GM19452 (cell line): ENCODE data around the gene ANKRD62.
A peak's percentile ranks its signal among the peaks of the same experiment; 100 is the strongest.

Experiments used
- ATAC-seq: cut with Tn5 transposase; IDR thresholded peaks from one replicate; pipeline ENCODE4 v1.9.1; 2021; ENCODE audit not compliant: unreplicated experiment

The ANKRD62 gene

DNA sequence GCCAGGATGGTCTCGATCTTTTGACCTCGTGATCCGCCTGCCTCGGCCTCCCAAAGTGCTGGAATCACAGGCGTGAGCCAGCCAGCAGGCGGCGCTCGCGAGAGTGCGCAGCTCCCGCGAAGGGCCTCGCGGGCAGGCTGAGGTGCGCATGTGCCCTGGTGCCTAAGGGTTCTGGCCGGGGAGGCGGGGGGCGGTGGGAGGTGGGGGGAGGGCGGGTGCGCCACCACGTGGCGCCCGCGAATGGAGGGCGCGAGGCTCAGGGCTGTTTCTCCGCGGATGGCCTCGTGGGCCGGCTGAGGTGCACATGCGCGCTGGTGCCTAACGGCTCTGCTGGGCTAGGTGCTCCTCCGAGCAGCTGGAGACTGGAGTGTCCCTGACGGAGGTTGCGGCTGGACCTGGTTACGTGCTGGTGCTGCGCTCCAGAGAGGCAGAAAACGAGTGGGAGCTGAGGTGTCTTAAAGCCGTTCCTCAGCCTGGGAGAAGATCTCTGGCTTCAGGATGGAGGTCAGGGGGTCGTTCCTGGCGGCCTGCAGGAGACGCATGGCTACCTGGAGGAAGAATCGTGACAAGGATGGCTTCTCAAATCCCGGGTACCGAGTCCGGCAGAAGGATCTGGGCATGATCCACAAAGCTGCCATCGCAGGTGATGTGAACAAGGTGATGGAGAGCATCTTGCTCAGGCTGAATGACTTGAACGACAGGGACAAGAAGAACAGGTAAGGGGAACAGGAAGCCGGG, at the start of gene ANKRD62:
TSS of gene ANKRD62 (plus strand) at position 324 of the 738 bp plus-strand sequence. CDS start at position 499, 175 bp downstream.
- ATAC-seq = no peak

DNA sequence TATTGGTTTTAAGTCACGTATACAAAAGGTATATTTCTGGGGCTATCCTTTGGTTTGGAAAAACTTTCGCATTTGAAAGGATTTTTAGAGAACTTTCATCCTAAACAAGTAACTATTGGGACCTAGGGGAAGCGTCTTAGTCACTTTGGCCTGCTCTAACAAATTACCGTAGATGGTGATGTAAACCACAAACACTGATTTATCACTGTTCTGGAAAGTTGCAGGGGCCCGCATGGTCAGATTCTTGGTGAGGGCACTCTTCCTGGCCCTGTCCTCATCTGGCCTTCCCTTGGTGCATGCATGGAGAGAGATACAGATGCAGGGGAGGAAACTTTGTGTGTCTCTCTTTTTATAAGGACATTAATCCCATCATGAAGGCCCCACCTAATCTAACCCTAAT, 49.1 kb upstream of the ANKRD62 start:
- no peak for ATAC-seq

DNA sequence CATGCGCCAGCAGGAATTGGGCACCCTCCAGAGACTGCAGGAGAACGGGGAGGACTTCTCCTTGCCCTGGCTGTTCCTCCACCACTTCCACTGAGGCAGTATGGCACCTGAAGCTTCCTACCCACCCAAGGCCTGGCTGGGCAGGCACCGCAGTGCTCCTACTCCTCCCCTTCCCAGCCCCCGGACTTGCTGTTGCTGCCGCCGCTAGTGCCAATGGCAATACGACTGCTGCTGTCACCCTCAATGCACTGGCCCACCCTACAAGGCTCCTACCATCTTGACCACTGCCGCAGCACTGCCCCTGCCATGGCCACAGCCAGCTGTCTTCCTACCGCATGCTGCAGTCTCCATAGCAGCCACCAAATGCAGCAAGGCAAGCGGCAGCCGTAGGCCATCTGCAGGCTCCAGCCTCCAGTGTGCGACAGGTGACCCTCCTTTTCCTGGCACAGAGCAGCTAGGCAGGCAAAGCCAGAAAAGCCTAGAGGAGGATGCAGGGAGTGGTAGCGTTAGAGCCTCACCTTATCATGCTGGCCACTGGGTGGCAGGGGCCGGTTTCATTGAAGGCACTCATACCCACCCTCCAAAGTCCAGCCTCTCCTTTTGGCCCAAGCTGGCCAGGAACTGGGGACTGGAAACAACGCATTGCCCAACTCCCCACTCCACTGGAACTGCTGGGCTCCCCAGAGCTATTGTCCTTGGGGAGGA, 47.4 kb upstream of the ANKRD62 start:
- ATAC-seq = no peak

DNA sequence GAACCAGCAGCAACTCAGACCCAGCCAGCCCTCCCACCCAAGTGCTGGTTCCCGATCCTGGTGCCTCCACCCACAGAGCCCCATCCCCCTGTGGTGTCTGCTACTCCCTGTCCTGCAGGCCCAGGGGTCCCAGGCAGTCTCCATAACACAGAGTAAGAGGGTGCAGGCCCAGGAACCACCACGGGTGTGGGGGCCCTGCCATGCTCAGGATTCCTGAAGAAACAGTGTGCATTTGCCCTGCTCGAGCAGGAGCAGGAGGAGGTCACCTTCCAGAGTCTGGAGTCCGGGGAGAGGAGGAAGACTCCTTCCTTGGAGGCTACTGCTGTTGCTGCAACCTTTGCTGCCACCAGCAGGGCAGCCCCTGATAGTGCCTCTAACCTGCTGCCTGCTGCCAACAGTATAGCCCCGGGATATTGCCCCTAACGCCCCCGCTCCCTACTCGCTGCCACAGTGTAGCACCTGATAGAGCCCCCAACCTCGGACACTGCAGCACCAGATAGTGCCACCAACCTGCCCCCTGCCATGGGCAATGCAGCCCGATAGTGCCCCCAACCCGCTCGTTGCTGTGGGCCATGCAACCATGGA, 46.8 kb upstream of the ANKRD62 start:
- ATAC-seq = no peak

DNA sequence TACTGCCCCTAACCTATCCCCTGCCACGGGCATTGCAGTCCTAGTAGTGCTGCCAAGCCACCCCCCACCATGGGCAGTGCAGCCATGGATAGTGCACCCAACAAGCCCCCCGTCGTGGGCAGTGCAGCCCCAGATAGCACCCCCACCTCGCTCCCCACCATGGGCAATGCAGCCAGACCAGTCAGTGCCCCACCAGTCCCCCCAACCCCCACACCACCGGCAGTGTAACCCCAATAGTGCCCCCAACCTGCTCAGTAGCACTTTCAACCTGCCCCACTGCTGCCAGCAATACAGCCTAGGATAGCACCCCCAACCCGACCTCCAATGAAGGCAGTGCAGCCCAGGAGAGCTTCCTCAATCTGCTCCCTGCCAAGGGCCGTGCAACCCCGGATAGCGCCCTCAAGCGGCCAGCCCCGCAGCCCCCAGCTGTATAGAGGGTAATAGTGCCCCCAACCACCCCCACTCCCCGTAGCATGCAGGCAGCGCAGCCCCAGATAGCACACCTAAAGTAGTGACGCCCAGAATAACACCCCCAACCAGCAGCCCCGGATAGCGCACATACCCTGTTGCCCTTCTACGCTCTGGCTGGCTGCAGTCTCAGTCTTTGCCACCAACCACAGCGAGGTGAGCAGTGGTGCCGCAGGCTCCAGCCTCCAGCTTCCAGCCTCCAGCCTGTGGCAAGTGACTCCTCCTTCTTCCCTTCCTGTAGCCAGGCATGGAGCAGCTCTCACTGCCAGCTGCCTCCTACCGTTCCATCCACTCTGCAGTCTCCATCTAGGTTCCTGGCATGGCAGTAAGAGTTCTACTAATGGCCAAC, 45.4 kb upstream of the ANKRD62 start:
- no peak for ATAC-seq

DNA sequence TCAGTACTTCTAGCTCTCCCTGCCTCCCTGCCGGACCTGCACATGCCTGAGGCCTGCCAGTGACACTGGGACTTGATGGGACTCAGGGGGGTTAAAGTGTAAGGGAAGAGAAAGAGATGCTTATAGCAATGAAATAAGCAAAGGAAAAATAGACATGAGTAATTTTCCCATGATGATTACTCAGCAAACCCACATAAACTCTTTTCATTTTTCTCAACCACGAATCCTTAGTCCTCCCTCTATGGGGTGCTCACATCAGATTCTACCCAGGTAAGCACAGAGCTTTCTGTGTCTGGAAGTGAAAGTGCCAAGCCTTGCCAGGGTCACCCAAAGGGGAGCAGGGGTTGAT, 44.8 kb upstream of the ANKRD62 start:
- ATAC-seq = no peak

DNA sequence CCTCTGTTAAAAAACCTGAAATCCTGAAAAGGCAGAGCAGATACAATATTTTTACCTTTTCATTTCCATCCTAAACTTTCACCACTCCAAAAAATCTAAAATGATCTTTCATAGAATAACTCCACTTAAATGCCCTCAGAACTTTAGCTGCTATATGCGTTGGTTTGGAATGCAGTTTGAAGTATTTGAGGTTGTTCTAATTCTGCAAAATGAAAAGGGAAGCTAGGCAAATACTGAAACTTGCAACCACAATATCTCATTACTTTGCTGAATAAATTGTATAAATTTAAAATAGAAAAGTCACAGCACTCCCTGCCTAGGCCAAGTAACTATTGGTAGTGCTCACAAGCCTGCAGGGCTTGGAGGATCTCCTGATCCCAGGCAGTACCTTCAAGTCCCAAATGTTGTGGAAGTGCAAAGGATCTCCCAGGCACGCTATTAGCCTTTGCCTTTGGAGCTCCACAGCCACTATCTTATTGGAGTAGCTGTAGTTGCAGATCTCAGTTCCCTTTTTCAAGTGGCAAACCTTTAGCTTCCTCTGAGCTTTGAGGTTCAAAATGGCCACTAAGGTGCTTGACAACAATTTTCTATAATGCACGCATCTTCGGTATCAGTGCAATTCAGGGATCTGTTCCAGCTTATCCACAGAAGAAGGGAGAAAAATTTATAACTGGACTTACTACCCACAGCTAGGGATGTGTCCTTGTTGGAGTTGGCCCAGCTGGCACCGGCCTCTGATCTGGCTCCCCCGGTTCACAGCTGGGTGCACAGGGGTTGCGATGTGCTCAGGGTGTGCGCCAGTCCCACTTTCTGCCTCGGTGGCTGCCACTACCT, 43.4 kb upstream of the ANKRD62 start:
- ATAC-seq = peak; percentile 90

DNA sequence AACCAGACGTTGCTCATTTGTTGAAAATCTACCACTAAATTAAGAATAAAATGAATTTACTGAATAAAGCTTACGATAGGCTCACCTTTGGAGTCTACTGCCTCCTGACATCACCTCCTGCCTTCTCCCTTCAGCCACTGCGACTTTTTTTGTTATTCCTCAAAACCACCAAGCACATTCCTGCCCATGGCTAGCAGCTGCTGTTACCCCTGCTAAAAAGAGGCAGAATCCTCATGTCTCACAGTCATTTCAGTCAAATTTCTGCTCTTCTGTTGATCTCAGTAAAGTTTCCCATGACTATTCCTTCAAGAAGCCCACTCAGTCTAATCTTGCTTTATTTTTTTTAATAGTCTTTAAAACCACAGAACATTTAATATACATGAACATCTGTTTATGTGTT, 40.8 kb upstream of the ANKRD62 start:
- no peak for ATAC-seq

DNA sequence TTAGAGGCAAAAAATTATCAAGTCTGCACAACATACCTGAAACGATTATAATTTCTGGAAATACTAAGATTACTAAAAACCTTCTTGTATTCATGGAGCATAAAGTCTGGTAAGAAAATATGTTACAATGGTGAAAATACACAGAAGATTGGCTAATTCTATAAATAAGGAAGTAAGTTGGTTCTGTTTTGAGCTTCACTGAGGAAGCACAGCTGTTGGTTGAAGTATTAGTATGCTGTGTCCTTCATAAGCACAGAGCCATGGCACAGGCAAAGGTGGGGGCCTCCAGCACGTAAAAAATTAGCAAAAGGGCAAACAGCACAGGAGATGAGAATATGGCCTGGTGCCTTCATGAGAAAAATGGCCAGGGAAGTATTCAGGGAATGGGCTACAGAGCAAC, 40.4 kb upstream of the ANKRD62 start:
- ATAC-seq = no peak

DNA sequence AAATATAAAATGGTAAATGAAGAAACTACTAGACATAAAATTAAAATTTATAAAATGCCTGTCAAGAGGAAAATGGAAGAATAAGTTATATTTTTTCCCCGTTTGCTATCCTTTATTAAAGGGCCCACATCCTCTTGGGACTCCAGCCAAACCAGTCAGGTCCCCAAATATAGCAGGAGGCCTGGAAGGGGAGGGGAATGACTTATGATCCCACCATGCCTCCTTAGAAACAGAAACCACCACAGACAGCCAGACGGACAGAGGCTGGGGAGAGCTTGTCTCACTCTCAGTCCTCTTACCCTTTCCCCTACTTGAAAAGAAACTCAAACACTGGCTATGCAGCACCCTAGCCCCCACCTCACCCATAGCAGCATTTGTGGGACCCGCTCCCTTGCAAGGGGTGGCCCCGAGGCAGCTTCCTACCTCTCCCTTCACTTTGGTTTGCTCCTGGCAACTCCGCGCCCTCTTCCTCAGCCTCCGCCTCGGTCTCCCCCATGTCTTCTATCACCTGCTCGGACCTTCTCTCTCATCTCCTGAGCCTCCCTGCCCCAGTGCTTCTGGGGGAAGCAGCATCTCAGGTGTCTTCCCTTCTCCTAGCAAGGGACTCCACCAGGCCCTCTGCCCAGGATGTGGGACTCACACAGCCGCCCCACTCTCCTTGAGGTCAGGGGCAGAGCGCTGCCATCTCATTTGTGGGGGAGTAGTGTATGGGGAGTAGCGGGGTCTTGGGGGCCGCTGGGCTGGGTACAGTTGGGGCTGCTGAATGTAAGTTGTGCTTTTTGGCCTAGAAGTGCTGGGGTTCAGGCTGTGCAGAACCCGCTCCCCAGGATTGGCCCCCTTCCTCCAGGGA, 37.4 kb upstream of the ANKRD62 start:
- no peak for ATAC-seq

DNA sequence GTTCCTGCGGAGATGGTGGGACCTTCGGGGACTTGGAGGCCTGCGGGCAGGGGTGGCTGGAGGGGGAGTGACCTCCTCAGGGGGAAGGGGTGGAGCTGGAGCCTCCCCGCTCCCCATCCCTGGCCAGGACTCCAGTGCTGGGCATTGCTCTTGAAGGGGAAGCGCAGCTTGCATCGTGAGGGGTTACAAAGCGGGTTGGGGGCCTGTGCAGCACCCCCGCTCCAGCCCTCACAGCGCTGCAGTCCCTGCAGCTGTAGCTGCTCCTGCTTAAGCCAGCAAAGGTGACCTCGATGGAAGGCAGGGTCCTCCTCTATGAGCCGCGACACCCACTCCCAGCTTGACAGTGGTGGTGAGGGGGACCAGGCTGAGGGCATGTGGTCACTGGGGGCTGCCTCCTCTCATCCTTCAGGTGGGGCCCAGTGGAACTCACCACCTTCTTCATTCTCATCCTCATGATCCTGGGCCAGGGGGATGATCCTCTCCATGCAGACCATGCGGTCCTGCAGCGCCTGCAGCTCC, 36.7 kb upstream of the ANKRD62 start:
- no peak for ATAC-seq

DNA sequence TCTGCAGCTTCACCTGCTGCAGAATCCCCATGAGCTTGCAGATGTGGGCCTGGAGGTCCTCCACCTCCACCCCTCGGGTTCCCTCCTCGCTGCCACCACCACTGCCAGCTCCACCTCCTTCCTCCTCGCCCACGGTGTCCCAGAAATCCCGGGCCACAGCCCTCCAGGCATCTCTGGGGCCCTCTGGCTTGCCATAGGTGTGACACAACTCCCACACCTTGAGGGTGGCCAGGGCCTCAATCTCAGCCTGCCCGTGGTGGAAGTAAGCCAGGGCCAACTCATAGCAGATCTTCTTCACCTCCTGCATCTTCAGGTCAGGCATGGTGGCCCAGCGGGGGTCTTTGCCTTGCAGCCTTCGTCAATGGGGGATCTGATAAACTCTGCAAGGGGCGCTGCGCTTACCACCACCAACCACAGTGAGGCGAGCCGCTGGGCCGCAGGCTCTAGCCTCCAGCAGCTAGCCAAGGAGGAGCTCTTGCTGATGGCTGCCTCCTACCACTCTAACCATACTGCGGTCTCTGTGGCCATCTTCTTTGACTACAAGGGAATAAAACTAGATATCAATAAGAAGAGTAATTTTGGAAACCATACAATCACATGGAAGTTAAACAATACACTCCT, 36.1 kb upstream of the ANKRD62 start:
- no peak for ATAC-seq

DNA sequence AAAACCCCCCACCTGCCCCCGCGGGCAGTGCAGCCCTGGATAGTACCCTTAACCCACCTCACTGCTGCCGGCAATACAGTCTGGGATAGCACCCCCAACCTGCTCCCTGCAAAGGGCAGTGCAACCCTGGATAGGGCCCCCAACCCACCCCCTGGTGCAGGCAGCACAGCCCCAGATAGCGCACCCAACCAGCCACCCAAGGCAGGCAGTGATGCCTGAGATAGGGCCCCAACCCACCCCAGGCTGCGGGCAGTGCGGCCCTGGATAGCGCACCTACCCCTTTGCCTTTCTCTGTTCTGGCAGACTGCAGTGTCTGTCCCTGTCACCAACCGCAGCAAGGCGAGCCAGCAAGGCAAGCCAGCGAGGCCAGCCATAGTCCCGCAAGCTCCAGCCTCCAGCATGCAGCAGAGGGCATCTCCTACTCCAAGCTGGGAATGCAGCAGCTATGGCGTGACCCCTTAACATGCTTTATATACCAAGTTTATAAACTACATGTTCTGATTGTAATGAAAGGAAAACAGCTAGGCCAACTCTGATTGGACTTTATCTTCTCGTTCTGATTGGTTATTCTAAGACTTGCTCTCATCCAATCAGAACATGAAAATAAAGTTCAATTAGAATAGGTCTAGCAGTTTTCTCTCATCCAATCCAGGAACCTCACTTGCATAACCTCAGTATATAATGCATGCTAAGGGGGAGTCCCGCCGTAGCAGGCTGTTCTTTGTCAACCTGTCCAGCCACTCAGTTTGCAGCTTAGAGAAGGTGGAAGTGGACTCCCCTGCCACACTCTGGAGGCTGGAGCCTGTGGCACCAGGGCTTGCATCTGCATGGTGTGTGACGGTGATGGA, 34.1 kb upstream of the ANKRD62 start:
- ATAC-seq = no peak

DNA sequence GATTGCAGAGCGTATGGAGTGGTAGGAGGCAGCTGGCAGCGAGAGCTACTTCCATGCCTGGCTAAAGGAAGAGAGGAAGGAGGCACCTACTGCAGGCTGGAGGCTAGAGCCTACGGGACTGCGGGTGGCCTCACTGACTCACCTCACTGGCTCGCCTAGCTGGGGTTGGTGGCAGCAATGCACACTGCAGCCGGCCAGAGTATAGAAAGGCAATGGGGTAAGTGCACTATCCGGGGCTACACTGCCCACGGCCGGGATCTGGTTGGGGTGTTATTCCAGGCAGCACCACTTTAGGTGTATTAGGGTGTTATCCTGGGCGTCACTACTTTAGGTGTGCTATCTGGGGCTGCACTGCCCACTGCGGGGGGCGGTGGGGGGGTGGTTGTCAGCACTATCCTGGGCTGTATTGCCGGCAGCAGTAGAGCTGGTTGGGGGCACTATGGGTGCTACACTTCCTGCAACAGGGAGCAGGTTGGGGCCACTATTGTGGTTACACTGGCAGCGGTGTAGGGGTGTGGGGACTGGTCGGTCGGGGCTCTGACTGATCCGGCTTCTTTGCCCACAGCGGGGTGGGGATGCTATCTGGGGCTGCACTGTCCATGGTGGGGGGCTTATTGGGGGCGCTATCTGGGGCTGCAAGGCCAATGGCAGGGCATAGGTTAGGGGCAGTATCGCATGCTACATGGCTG, 33.3 kb upstream of the ANKRD62 start:
- ATAC-seq = no peak

DNA sequence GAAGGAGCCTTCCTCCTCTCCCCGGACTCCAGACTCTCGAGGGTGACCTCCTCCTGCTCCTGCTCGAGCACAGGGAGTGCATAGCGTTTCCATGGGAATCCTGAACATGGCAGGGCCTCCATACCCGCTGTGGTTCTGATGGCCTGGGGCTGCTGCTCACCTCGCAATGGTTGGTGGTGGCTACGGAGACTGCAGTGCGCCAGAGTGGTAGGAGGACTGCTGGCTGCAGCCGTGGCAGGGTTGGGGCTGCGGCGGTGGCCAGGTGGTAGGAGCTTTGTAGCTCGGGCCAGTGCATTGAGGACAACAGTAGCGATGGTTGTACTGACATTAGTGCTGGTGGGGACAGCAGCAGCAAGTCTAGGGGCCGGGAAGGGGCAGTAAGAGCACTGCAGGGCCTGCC, 32.0 kb upstream of the ANKRD62 start:
- no peak for ATAC-seq

DNA sequence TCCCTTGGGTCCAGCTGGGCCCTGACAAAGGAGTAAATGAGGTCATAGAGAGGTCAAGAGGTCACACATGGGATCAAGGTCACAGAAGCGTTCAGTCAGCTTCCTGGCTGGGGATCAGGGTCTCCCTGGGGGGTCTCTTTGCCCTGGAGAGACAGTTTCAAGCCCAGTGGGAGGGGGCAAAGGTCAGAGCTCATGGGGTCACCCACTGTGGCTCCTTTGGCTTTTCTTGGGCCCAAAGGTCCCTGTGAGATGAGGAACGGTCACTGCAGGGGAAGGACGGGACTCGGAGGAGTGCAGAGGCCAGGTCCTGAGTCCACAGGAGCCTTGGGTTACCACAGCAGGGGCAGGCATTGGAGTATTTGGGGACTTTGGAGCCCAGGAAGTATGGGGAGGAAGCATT, 30.7 kb upstream of the ANKRD62 start:
- ATAC-seq = no peak

DNA sequence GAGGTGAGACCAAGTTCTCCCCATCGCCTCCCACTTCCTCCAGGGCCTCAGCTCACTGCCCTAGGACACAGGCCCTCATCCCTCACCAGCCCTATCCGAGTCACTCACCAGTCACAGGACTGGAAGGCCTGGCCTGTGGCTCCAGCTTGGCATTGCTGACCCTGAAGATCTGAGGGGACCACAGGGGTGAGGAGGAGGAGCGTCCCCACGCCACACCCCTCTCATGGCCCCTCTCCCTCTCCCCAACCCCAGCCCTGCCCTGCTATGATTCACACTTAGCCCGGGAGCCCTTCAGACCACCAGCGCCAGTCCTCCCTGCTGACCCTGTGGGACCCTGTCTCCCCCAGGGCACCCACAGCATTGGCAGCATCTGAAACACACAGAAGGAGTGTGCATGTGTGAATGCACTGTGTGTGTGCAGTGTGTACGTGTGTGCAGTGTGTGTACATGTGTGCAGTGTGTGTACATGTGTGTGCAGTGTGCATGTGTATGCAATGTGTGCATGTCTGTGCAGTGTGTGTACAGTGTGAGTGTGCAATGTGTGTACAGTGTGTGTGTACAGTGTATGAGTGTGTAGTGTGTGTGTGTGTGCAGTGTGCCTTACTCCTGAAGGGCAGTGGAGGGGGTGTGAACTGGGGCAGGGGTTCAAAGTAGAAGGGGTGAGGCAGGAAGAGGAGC, 29.4 kb upstream of the ANKRD62 start:
- ATAC-seq = no peak
